GM21786 (cell line): ENCODE results near the gene TPGS1.
A peak's percentile ranks its signal among the peaks of the same experiment; 100 is the strongest.

Experiments
- ATAC-seq: cut with Tn5 transposase; IDR thresholded peaks from one replicate; pipeline ENCODE4 v1.9.1; 2021; ENCODE audit not compliant: unreplicated experiment

TPGS1 gene, protein sequence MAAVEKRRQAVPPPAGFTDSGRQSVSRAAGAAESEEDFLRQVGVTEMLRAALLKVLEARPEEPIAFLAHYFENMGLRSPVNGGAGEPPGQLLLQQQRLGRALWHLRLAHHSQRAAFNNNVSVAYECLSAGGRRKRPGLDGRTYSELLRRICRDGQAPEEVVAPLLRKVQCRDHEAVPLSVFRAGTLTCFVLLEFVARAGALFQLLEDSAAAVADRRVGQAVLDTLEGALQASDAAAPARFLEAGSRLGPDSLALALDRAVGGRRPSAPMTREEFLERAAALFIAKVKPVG

DNA sequence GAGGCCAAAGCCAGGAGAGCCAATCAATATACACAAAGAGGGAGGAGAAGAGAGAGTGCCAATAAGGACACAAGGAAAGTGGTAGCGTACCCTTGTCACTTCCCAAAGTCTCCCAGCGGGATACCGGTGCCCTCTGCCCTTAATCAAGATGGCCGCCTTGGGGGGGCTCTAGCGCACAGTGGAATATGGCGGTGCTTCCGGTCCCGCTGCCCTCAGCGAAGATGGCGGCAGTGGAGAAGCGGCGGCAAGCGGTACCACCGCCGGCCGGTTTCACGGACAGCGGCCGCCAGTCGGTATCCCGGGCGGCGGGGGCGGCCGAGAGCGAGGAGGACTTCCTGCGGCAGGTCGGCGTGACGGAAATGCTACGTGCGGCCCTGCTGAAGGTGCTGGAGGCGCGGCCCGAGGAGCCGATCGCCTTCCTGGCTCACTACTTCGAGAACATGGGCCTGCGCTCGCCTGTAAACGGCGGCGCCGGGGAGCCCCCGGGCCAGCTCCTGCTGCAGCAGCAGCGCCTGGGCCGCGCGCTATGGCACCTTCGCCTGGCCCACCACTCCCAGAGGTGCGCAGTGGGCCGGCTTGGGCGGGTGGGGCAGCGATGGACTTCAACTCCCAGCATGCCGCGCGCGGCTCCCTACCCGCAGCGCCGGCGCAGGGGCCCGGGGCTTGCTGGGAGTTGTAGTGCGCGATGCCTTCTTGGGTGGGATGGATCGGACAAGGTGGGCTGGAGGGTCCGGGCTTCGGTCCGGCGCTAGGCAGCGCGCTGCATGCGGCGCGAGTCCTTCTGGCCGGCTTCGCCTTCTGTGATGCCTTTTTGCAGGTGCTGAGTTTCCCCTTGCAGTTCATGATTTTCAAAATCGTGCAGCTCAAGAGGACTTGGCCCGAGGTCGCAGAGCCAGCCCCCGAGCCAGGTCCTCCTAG, at the start of gene TPGS1:
Gene TPGS1, plus strand, starts transcription at position 212 of the 918 bp plus-strand sequence. Its CDS starts 10 bp downstream, at position 222.
- ATAC-seq, result peak; percentile 54

DNA sequence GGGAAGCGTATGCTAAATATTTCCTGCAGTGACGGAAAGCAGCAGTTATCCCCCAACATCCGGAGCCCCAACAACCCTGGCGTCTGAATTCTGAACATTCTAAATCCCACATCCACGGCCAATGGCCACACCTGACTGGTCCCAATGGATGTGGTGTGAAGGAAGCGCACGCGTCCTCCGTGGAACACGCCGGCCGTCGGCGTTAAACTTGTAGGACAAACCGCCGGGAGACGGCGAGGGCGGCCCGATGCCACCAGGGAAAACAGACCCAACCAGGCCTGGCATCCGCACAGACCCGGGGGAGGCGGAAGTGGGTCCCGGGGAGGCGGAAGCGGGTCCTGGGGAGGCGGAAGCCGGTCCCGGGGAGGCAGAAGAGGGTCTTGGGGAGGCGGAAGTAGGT, 49.7 kb upstream of the TPGS1 start:
- no peak for ATAC-seq

DNA sequence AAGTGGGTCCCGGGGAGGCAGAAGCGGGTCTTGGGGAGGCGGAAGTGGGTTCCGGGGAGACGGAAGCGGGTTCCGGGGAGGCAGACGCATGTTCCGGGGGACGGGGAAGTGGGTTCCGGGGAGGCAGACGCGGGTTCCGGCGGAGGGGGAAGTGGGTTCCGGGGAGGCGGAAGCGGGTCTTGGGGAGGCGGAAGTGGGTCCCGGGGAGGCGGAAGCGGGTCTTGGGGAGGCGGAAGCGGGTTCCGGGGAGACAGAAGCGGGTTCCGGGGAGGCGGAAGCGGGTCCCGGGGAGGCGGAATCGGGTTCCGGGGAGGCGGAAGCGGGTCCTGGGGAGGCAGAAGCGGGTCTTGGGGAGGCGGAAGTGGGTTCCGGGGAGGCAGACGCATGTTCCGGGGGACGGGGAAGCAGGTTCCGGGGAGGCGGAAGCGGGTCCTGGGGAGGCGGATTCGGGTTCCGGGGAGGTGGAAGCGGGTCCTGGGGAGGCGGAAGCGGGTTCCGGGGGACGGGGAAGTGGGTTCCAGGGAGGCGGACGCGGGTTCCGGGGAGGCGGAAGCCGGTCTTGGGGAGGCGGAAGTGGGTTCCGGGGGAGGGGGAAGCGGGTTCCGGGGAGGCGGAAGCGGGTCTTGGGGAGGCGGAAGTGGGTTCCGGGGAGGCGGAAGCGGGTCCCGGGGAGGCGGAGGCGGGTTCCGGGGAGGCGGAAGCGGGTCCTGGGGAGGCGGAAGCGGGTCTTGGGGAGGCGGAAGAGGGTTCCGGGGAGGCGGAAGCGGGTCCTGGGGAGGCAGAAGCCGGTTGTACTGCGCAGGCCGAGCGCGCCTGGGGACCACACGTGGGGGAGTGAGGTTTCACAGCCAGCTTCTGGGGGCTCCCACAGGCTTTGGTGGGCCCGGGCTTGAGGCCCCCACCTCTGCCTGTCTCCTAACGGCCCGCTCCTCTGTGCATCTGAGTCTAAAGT, 48.9 kb upstream of the TPGS1 start:
- ATAC-seq, result no peak

DNA sequence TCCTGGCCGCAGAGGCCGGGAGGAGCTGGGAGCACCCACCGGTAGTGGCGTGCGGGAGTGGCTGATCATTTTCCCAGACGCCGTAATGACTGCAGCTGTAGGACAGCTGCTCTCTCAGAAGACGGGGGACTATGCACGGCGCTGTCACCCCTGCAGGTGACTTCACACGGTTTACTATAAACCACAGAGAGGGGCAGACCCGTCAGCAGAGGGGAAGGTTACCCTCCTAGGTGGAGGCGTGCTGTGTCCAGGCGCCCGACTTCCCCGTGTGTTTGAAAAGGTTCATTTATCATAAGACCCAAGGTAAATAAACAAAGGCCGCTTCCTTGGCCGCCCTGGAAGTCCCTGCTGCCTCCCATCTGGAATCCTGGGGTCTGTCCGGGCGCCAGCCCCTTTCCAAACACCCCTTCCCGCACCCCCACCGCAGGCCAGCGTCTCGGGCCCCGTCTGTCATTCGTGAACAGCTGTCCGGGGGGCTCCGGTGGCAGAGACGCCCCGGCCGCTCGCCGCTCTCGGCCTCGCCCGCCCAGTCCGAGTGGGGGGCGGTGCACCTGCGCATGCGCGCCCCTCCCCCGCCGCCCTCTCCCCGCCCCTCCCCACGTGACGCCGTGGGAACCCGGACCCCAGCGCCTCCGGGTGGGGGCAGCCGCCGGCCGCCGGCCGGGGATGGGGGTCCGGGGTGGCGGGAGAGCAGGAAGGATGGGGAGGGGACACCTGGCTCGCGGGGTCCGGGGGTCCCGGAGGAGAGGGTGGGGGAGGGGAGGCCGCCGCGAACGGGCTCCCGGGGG, 47.4 kb upstream of the TPGS1 start:
- ATAC-seq, result no peak

DNA sequence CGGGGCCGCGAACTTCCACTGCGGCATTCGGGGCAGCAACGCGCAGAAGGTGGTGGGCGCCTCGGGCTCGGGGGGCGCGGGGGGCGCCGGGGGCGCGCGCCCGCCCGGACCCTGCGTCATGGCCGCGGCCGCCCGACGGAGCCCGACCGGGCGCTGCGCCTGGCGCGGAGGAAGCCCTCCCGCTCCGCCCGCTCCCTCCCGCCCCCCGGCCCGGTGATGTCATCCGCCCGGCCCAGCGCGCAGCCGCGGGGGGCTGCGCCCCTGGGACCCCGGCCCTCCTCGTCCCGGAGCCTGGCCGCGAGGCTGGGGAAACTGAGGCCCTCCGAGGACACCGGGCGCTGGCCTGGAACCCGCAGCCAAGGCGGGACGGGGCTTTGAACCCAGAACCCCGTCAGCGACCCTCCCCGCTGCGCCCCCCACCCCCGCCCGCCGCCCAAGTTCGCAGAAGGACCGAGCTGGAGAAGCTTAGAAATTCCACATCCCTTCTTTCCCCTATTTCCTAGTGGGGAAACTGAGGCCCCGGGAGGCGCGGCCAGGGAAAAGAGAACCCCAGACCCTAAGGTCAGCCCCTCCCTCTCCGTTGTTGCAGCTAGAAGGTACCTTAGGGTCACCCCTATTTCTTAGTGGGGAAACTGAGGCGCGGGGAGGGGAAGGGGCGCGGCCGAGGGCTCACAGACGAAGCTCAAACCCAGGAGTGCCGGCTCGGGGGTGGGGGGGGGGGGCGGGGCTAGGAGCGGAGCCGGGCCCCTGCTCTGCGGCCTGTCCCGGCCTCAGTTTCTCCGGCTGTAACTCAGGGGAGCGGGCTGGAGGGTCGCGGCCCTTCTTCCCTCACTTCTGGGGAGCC, 46.2 kb upstream of the TPGS1 start, which contains the start of gene SHC2:
Gene SHC2, minus strand, starts transcription at position 157 of the 844 bp plus-strand sequence. Its CDS starts 37 bp downstream, at position 120.
- ATAC-seq, result no peak

DNA sequence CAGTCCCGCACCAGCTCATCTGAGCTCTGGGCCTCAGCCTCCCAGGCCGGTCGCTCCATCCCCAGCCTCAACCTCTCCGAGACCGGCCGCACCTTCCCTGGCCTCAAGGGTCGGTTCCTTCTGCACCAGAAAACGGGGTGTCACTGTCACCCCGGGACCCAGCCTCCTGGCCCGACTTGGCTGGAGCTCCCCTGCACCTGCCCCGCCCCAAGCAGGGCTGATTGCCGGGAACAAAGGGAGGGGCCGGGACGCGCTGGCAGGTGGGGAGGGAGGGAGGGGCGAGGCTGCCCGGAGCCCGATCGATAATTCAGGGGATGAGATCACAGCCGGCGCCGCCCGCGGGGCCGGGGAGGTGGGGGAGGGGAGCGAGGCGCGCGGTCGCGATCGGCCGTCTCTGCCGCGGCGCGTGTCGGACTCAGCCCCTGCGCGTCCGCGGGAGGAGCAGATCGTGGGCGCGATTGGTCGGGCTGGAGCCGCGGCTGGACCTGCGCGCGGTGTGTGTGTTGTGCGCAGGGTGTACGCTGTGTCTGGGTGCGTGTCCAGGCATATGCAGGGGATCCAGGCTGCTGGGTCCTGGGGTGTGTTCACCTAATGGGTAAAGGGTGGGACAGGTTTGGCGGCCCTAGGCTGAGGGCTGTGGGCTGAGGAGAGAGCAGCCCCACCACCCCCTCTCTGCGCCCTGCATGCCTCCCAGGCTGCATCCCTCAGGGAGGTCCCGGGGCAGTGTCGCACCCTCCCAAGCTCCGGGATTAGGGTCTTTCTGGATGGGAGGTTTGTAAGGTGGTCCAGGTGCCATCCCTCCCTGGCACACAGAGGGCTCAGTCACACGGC, 45.4 kb upstream of the TPGS1 start:
- ATAC-seq, result no peak

DNA sequence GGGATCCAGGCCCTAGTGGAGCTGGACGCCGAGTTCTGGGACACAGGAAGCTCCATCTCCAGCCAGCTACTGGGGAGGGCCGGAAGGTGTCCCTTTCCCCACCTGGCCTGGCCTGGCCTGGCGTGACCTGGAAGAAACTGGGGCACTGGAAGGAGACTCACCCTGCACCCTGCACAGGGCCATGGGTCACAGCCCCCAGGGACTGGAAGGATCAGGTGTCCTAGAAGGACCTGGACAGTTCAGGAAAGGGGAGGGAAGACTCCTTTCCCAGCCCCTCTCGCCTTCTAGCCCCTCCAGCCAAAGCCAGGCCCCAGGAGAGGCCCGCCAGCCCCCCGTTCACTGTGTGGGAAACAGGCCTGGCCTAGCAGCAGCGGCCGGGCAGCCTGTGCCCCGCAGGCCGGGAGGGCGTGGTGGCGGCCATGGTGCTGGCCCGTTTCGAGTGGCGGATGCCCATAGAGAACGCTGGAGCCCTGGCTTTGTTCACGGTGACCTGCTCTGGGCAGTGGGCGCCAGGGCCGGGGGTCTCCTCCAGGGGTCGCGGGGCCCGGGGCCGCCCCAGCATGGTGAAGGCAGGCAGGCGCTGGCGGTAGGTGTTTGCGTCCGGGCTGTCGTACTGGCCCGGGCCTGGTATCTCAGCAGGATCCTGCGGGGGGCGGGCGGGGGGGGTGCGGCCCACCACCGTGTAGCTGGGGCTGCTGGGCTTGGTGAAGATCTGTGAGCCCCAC, 43.7 kb upstream of the TPGS1 start:
- no peak for ATAC-seq

DNA sequence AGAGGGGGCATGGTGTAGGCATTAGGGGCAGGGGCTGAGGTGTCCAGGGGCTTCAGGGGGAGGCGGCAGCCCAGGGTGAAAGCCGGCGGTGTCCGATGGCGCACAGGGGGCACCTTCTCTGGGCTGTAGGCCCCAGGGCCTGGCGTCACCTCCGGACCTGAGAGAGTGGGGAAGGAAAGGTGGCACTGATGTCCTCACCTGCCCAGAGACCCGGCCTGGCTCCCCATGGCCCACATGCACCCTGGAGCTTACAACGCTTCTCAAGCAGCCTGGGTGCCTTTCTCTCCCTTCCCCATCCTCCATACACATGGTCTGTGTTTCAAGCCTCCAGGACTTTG, 43.1 kb upstream of the TPGS1 start:
- ATAC-seq, result no peak

DNA sequence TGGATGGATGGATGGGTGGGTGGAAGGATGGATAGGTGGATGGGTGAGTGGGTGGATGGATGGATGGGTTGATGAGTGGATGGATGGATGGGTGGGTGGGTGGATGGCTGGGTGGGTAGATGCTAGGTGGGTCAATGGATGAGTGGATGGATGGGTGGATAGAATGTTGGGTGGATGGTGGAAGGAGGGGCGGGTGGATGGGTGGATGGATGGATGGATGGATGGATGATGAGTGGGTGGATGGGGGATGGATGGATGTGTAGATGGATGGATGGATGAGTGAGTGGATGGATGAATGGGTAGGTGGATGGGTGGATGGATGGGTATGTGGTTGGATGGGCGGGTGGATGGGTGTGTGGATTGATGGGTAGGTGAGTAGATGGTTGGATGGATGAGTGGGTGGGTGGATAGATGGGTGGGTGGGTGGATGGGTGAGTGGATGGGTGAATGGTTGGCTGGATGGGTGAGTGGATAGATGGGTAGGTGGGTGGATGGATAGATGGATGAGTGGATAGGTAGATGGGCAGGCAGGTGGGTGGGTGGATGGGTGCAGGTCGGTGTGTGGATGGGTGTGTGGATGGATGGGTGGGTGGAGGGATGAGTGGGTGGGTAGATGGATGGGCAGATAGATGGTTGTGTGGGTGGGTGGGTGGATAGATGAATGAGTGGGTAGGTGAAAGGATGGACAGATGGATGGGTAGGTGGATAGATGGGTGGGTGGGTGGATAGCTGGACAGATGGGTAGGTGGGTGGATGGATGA, 42.1 kb upstream of the TPGS1 start:
- ATAC-seq, result no peak

DNA sequence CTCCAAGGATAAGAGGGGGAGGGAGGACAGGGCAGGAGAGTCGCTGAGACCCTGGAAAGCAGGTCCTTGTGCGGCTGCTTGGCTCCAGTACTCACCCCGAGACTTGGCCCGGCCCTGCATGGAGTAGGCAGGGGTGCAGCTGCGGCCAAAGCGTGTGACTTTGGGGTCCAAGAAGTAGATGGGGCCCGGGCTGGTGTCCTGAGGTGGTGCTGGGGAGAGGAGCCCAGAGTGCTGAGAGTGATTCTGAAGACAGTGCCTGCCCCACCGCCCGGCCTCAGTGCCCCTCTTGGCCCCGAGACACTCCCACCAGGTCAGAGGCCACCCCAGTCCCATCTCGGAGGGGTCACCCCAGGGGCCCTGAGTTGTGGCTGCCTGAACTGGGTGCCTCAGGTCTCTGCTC, 39.7 kb upstream of the TPGS1 start:
- ATAC-seq, result no peak

DNA sequence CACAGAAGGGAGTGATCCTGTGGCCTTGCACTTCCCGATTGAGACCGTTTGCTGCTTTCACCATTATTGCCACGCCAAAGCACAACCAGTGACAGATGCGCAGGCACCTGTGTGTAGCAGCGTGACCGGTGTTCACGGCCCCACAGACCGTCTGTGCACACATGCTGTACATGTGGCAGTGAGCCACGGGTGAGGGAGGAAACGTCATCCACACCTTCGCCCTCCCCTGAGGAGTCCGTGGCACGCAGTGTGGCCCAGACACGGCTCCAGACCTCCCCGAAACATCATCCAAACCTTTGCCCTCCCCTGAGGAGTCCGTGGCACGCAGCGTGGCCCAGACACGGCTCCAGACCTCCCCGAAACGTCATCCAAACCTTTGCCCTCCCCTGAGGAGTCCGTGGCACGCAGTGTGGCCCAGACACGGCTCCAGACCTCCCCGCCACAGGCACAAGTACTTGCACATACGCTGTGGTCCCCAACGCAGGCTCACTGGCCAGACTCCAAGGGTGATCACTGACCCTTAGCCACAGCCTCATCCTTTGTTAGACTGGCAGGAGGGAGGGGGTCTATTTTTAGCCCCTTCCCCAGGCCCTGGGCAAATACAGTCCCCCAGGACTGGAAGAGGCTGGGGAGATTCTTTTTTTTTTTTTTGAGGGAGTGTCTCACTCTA, 38.6 kb upstream of the TPGS1 start:
- no peak for ATAC-seq

DNA sequence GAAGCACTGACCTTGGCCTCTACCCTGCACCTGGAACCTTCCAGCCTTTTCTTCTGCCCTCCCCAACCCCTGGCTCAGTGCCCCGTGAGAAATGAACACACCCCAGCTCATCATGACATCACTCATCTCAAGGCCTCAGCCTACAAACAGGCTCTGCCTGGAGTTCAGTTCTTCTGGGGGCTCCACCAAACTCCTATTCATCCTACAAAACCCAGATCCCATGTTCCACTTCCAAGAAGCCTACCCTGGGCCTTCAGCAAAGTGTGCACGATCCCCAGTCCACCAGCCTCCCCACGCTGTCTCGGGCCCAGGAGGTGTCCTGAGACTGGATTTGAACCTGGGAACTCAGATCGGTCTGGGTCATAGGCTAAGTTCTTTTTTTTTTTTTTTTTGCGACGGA, 37.5 kb upstream of the TPGS1 start:
- ATAC-seq, result no peak

DNA sequence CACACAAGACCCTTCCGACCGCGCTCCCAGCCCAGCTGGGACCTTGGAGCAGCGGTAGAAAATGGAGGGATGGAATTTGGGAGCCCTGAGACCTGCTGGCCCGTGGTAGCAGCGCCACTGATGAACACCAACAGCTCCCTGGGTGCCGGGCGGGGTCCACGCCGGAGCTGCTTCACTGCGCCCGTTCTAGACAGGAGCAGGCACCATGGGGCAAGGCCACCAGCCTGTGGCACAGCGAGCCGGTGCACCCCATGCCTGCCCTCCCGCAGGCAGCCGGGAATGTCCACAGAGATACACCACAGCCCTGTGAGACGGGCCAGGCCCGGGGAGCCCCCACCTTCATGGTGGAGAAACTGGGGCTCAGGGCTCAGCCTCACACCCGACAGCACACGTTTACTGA, 36.6 kb upstream of the TPGS1 start:
- ATAC-seq, result no peak

DNA sequence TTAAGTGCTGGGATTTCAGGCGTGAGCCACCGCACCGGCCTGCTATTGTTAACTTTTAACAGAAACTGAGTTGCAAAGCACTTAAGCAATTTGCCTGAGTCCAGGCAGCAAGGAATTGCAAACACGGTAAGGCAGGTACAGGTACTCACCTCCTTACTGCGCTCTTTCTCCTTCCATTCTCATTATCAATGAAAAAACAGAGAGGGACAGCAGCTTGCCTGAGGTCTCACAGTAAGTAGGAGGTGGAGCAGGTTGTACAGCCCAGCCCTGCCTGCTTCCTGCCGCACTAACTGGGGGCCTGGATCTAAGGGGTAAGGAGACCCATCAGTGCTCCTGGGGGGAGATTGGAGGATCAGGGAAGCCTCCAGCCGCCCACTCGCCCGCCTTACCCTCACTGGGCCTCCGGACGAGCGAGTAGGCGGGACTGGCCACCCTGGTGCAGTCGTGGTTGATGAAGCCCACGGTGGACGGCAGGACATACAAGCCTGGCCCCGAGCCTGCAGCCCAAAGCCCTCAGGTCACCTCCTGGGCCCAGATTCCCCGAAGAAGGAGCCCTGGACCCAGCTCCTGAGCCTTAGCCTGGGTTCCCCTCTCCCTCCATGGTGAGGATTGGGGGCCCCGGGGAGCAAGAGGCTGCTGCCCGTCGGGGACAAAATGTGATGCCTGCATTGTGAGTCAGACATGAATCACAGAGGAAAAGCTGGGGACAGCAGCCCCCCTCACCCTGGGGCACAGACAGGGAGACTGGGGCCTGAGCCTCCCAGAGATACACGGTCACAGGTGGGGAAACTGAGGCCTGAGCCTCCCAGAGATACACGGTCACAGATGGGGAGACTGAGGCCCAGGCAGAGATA, 35.1 kb upstream of the TPGS1 start:
- ATAC-seq, result no peak
